Measurements from ENCODE around the gene APOBEC4.

APOBEC4 gene

DNA sequence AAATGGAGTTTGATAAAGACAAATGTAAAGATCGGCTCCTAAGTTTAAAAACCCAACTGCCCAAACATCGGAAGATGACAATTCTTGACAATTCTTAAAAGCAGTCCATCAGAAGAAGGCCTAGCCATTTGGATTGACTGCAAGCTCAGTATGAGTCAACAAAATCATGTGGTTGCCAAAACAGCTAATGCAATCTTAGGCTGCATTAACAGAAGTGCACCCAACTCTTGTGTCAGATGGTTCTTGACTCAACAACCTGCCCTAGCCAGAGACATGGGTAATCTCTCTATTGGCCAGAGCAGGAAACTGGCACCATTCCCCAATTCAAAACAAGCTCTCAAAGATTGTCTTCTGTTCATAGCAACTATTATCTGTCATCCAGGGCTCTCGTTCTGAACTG lies 53.0 kb downstream of the APOBEC4 start:
- DNase-seq (ENCODE audit: low read depth): no peak

DNA sequence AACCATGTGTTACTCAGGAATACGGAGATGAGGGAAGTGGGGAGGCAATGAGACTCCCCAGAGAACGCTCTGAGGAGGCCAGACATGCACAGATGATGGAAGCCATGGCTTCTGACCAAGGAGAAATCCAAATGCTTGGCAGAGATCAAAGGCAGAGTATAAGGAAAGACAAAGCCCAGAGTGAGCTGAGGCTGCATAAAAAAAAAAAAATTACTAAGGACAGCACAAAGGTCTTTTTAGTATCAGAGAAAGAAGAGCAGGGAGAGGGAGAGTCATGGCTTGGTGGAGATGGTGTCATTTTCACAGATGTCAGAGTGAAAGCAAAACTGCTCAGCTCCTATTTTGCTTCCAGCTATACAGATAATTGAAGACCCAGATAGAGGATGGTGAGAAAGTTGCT lies 54.7 kb downstream of the APOBEC4 start:
- no peak for DNase-seq (ENCODE audit: low read depth)

DNA sequence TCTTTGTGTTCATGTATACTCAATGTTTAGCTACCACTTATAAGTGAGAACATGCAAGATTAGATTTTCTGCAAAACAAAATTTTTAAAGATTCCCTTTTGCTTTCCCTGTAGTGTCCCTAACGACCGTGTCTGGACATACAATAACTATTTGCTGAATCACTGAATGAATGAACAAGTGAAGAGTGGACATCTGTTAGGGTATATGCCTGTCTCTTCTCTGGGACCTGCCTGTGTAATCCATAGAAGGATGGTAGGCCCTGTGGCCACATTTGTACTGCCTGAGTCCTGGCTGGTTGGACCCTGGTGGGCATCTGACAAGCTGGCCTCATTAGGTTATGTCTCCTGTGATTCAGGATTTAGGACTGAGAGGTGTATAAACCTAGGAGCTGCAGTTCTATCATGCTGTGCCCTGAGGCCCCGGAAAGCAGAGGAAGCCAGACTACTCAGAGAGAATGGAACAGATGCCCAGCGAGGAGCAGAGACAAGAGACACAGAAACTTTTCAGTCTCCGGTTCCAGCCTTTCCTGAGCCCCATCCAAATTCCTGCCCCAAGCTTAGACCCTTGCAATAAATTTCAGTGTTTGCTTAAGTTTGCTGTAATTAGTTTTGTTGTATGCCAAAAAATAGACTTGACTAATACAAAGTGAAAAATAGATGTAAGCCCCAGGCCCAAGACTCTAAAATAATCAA lies 55.3 kb downstream of the APOBEC4 start:
- no peak for DNase-seq (ENCODE audit: low read depth)

DNA sequence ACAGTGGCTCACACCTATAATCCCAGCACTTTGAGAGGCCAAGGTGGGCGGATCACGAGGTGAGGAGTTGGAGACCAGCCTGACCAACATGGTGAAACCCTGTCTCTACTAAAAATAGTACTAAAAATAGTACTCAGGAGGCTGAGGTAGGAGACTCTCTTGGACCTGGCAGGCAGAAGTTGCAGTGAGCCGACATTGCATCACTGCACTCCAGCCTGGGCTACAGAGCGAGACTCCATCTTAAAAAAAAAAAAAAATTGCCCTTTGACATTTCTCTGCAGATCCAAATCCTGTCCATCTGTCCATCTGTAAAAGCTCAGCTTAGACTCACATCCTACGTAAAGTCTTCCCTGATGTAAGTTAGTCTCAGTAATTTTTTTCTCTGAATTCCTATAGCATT lies 56.6 kb downstream of the APOBEC4 start:
- DNase-seq (ENCODE audit: low read depth): no peak

Data from activated gamma-delta T cell treated with anti-CD3 and anti-CD28 coated beads, Interleukin-2, amount 50 U/mL, for 16 hours (primary cell).